ENCODE results near the gene TMEM217. TPM values are rescaled to one million over a fixed set of nuclear protein-coding genes. Genes with fewer than 3 reads are reported as not detected.

Gene TMEM217
- total and polyA plus RNA-seq, 5 experiments from 2014 or later, result 0.24 to 0.96 (median 0.54) TPM

GRCh38 chr6:37257320-37257633 lies 667 bp downstream of the TMEM217 start:
- H3K36me3 Mint-ChIP-seq, result peaks cover 0 to 3% (median 2%) of the 10 kb centered on the region in 3 donors
- H3K4me3 Mint-ChIP-seq, result peak overlapping the region; percentile 79 to 98 (median 94)
- H3K27ac Mint-ChIP-seq, result peak overlapping the region; percentile 82 to 97 (median 93)
- H3K9me3 Mint-ChIP-seq, result no peaks in the 10 kb centered on the region
- no peak for DNase-seq
- no peaks in the 10 kb centered on the region for H3K27me3 Mint-ChIP-seq
- H3K4me1 Mint-ChIP-seq, result peaks cover 21 to 39% (median 35%) of the 10 kb centered on the region in 4 donors
- ATAC-seq, result no peak
- POLR2A ChIA-PET, result interaction anchor here (0.6 to 1.4 kb wide), 5 partner anchors 11 to 602 kb away, joined by 3 to 5 read pairs (median 4); partner anchors contain the start of gene MTCH1

GRCh38 chr6:37256692-37257319 lies 1.1 kb downstream of the TMEM217 start:
- POLR2A ChIA-PET, result interaction anchor here (0.6 to 1.4 kb wide), 5 partner anchors 12 to 603 kb away, joined by 3 to 5 read pairs (median 4); partner anchors contain the start of gene MTCH1
- Mint-ChIP-seq H3K4me3 (peak overlapping the region; percentile 63 to 98 (median 93)), H3K9me3 (no peaks in the 10 kb centered on the region), H3K36me3 (peaks cover 0 to 3% (median 2%) of the 10 kb centered on the region in 3 donors), H3K4me1 (peaks cover 20 to 38% (median 35%) of the 10 kb centered on the region in 4 donors), H3K27ac (peak overlapping the region in 9 of 10 donors; percentile 9 to 97 (median 89)), H3K27me3 (no peaks in the 10 kb centered on the region)
- DNase-seq (no peak), ATAC-seq (no peak)

GRCh38 chr6:37254881-37255280 lies 3.1 kb downstream of the TMEM217 start:
- POLR2A ChIA-PET, result no interaction called here
- H3K9me3 Mint-ChIP-seq, result no peaks in the 10 kb centered on the region
- H3K27ac Mint-ChIP-seq, result peak overlapping the region in 1 of 10 donors; percentile 84

GRCh38 chr6:37253486-37254007 lies 4.4 kb downstream of the TMEM217 start:
- Mint-ChIP-seq H3K27me3 (no peaks in the 10 kb centered on the region), H3K4me3 (no peak overlapping the region), H3K36me3 (no peaks in the 10 kb centered on the region), H3K4me1 (peaks cover 14 to 18% (median 15%) of the 10 kb centered on the region in 4 donors), H3K27ac (no peak overlapping the region), H3K9me3 (no peaks in the 10 kb centered on the region)
- DNase-seq (no peak), ATAC-seq (no peak)
- POLR2A ChIA-PET, result no interaction called here

More at GRCh38 chr6:37254881-37255280, 3.1 kb downstream of the TMEM217 start:
- DNase-seq (no peak), ATAC-seq (no peak)
- Mint-ChIP-seq H3K36me3 (no peaks in the 10 kb centered on the region), H3K4me3 (peak overlapping the region in 2 of 10 donors; percentile 6 to 34), H3K4me1 (peaks cover 20 to 31% (median 28%) of the 10 kb centered on the region in 4 donors), H3K27me3 (no peaks in the 10 kb centered on the region)

GRCh38 chr6:37251211-37251780 lies 6.6 kb downstream of the TMEM217 start:
- peaks cover 0 to 2% (median 0%) of the 10 kb centered on the region in 4 donors for H3K4me1 Mint-ChIP-seq
- no peak overlapping the region for H3K27ac Mint-ChIP-seq
- no peaks in the 10 kb centered on the region for H3K9me3 Mint-ChIP-seq
- no peak overlapping the region for H3K4me3 Mint-ChIP-seq
- H3K27me3 Mint-ChIP-seq, result peaks cover 0 to 4% (median 0%) of the 10 kb centered on the region in 5 donors
- no peak for ATAC-seq
- DNase-seq, result no peak
- no peaks in the 10 kb centered on the region for H3K36me3 Mint-ChIP-seq
- POLR2A ChIA-PET, result no interaction called here

GRCh38 chr6:37244430-37245310 lies 13.3 kb downstream of the TMEM217 start:
- Mint-ChIP-seq H3K4me1 (peaks cover 7 to 8% (median 8%) of the 10 kb centered on the region in 4 donors), H3K4me3 (no peak overlapping the region), H3K36me3 (no peaks in the 10 kb centered on the region), H3K9me3 (no peaks in the 10 kb centered on the region), H3K27me3 (peaks cover 0 to 9% (median 7%) of the 10 kb centered on the region in 5 donors), H3K27ac (no peak overlapping the region)
- DNase-seq (no peak), ATAC-seq (no peak)
- POLR2A ChIA-PET, result no interaction called here

GRCh38 chr6:37243816-37244370 lies 14.1 kb downstream of the TMEM217 start:
- POLR2A ChIA-PET, result no interaction called here
- Mint-ChIP-seq H3K4me3 (no peak overlapping the region), H3K4me1 (peaks cover 7 to 11% (median 10%) of the 10 kb centered on the region in 4 donors), H3K9me3 (no peaks in the 10 kb centered on the region), H3K27me3 (peaks cover 0 to 9% (median 7%) of the 10 kb centered on the region in 5 donors), H3K36me3 (no peaks in the 10 kb centered on the region), H3K27ac (no peak overlapping the region)
- ATAC-seq, result no peak
- no peak for DNase-seq

- peaks cover 7 to 13% (median 10%) of the 10 kb centered on the region in 4 donors for H3K4me1 Mint-ChIP-seq
- no peak overlapping the region for H3K27ac Mint-ChIP-seq
- H3K27me3 Mint-ChIP-seq, result peaks cover 0 to 9% (median 7%) of the 10 kb centered on the region in 5 donors
- no peak overlapping the region for H3K4me3 Mint-ChIP-seq
- H3K36me3 Mint-ChIP-seq, result no peaks in the 10 kb centered on the region
- DNase-seq (no peak), ATAC-seq (no peak)
- POLR2A ChIA-PET, result no interaction called here
- no peaks in the 10 kb centered on the region for H3K9me3 Mint-ChIP-seq
Measured at GRCh38 chr6:37243131-37243815, 14.7 kb downstream of the TMEM217 start.

GRCh38 chr6:37242429-37243052 lies 15.4 kb downstream of the TMEM217 start:
- peaks cover 7 to 13% (median 10%) of the 10 kb centered on the region in 4 donors for H3K4me1 Mint-ChIP-seq
- H3K4me3 Mint-ChIP-seq, result no peak overlapping the region
- H3K27me3 Mint-ChIP-seq, result peaks cover 0 to 9% (median 7%) of the 10 kb centered on the region in 5 donors
- ATAC-seq (no peak), DNase-seq (no peak)
- H3K27ac Mint-ChIP-seq, result no peak overlapping the region
- no peaks in the 10 kb centered on the region for H3K9me3 Mint-ChIP-seq
- POLR2A ChIA-PET, result interaction anchor here (1.0 kb wide), 1 partner anchor 10 kb away, joined by 4 read pairs; no protein-coding TSS in a partner anchor
- H3K36me3 Mint-ChIP-seq, result no peaks in the 10 kb centered on the region

- Mint-ChIP-seq H3K4me3 (no peak overlapping the region), H3K27me3 (peaks cover 0 to 9% (median 4%) of the 10 kb centered on the region in 5 donors), H3K27ac (no peak overlapping the region), H3K36me3 (no peaks in the 10 kb centered on the region), H3K9me3 (no peaks in the 10 kb centered on the region), H3K4me1 (peaks cover 7 to 13% (median 10%) of the 10 kb centered on the region in 4 donors)
- POLR2A ChIA-PET, result interaction anchor here (1.0 kb wide), 1 partner anchor 11 kb away, joined by 4 read pairs; no protein-coding TSS in a partner anchor
- ATAC-seq (no peak), DNase-seq (no peak)
Measured at GRCh38 chr6:37241775-37242428, 16.0 kb downstream of the TMEM217 start.

GRCh38 chr6:37241131-37241530 lies 16.8 kb downstream of the TMEM217 start:
- Mint-ChIP-seq H3K36me3 (no peaks in the 10 kb centered on the region), H3K4me1 (peaks cover 7 to 13% (median 10%) of the 10 kb centered on the region in 4 donors), H3K4me3 (no peak overlapping the region), H3K9me3 (no peaks in the 10 kb centered on the region), H3K27me3 (peaks cover 0 to 7% (median 4%) of the 10 kb centered on the region in 5 donors), H3K27ac (no peak overlapping the region)
- POLR2A ChIA-PET, result no interaction called here
- no peak for DNase-seq
- no peak for ATAC-seq

All from naive thymus-derived CD8-positive, alpha-beta T cell (primary cell).